Vagina (tissue), 2 donors: ENCODE results near the gene CAPN14. TPM values are rescaled to one million over a fixed set of nuclear protein-coding genes. Genes with fewer than 3 reads are reported as not detected.

ENCODE experiments used
- DNase-seq, 2 donors: peaks; one replicate each; pipeline ENCODE4 v3.0.0-alpha.2; 2017; ENCODE audit errors: extremely low spot score in 2 of 2
- H3K27ac ChIP-seq: fragments of 200-600 bp; sonication (generic); one replicate; pipeline ENCODE4 v1.5.1; 2019
- H3K27me3 ChIP-seq: fragments of 200-600 bp; sonication (generic); one replicate; pipeline ENCODE4 v1.5.1; 2019
- H3K36me3 ChIP-seq, 2 donors: fragments of 200-600 bp; sonication (generic); one replicate each; pipeline ENCODE4 v1.5.1; 2017 to 2019
- H3K4me1 ChIP-seq: fragments of 200-600 bp; sonication (generic); one replicate; pipeline ENCODE4 v1.5.1; 2019
- H3K4me3 ChIP-seq, 2 donors: fragments of 200-600 bp; sonication (generic); 1 replicate in 1 of 2; 2 replicates in 1 of 2; pipeline ENCODE4 v1.5.1; 2016 to 2019
- H3K9me3 ChIP-seq: fragments of 200-600 bp; sonication (generic); one replicate; pipeline ENCODE4 v1.5.1; 2019
- CTCF ChIP-seq, 3 experiments: fragments of 450-650 bp in 2 of 3; fragments of 200-600 bp in 1 of 3; sonication (generic) in 1 of 3; IDR thresholded peaks; one replicate each; pipeline ENCODE4 v1.5.1; 2017 to 2019; ENCODE audit warnings: antibody characterized with exemption in 3 of 3, mild to moderate bottlenecking in 2 of 3, moderate library complexity in 2 of 3
- POLR2A ChIP-seq, 2 donors: fragments of 450-650 bp; IDR thresholded peaks; one replicate each; pipeline ENCODE4 v1.6.1; 2017; ENCODE audit warnings: antibody characterized with exemption in 2 of 2, mild to moderate bottlenecking in 2 of 2, moderate library complexity in 2 of 2
- POLR2AphosphoS5 ChIP-seq, 2 donors: sonication (generic); formaldehyde crosslinking; IDR thresholded peaks; one replicate each; pipeline ENCODE4 v1.9.0; 2017; ENCODE audit warnings: antibody characterized with exemption in 2 of 2, mild to moderate bottlenecking in 2 of 2, low read depth in 1 of 2; ENCODE audit not compliant: insufficient read depth in 1 of 2
- intact Hi-C: fragments of 100-400 bp; cut with DNase I; formaldehyde crosslinking; loops from one replicate; pipeline ENCODE4 v1.15.1; 2023
- total RNA-seq: library from RNA; depleted of rRNA; stranded (reverse); fragments of >200 nt; gene quantifications from one replicate; pipeline ENCODE4 v1.2.3, GENCODE V29; 2016

Gene CAPN14
- total RNA-seq, 1 donor from 2014 or later: 4.7 TPM

- intact Hi-C loops: no loop called here
- Histone ChIP-seq H3K4me3 (no peak overlapping the region), H3K27me3 (no peaks in the 10 kb centered on the region), H3K9me3 (no peaks in the 10 kb centered on the region), H3K36me3 (peaks cover 0 to 6% of the 10 kb centered on the region in 2 donors), H3K4me1 (peaks cover 29% of the 10 kb centered on the region), H3K27ac (no peak overlapping the region)
- TF ChIP-seq CTCF (IDR thresholded peaks at IDR 0.05): no peak
- no peak for TF ChIP-seq POLR2AphosphoS5 (IDR thresholded peaks at IDR 0.05; ENCODE audit: insufficient read depth in 1 of 2, low read depth in 1 of 2)
- no peak for TF ChIP-seq POLR2A (IDR thresholded peaks at IDR 0.05)
- DNase-seq: no peak
Measured at GRCh38 chr2:31243053-31243452, 25.7 kb upstream of the CAPN14 start.

DNA sequence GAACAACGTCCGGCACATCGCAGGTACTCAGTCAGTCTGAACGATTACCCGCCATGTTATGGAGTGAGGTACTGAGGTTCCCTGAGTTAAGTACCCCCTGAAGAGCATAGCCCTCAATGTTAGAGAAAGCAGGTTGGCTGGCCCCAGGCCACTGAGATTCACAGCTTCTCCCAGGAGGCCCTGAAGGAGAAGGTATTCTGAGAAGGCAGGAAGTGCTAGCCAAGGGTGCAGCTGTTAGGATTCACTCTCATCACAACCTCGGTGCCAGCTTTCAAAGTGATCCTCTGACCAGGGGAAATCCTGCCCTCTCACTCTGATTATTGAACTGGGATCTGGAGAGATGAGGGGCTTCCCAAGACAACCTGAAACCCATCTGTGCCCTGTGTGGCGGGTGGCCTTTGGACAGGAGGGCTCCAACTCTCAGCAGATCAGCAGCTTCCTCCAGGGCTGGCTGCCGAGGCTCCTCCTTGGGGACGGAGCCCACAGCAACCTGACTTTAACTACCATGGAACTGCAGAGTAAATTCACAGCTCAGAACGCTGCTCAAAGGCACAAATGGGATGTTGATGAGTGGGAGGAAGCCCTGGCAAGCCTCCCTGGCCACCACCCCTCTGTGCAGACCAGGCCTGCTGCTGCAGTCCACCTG lies 24.4 kb upstream of the CAPN14 start:
- no peak overlapping the region for H3K4me3 ChIP-seq
- no peaks in the 10 kb centered on the region for H3K36me3 ChIP-seq
- H3K4me1 ChIP-seq: peaks cover 30% of the 10 kb centered on the region
- intact Hi-C loops: no loop called here
- H3K27me3 ChIP-seq: no peaks in the 10 kb centered on the region
- H3K27ac ChIP-seq: no peak overlapping the region
- no peaks in the 10 kb centered on the region for H3K9me3 ChIP-seq
- peak in 1 of 2 donors; percentile 74 for DNase-seq
- TF ChIP-seq POLR2AphosphoS5 (IDR thresholded peaks at IDR 0.05; ENCODE audit: insufficient read depth in 1 of 2, low read depth in 1 of 2) (no peak), POLR2A (IDR thresholded peaks at IDR 0.05) (no peak), CTCF (IDR thresholded peaks at IDR 0.05) (no peak)

GRCh38 chr2:31240381-31241365 lies 23.4 kb upstream of the CAPN14 start:
- no peak overlapping the region for H3K4me3 ChIP-seq
- no peaks in the 10 kb centered on the region for H3K9me3 ChIP-seq
- intact Hi-C loops: no loop called here
- peak in 1 of 2 donors; percentile 71 for DNase-seq
- TF ChIP-seq POLR2AphosphoS5 (IDR thresholded peaks at IDR 0.05; ENCODE audit: insufficient read depth in 1 of 2, low read depth in 1 of 2): no peak
- no peak for TF ChIP-seq CTCF (IDR thresholded peaks at IDR 0.05)
- no peak for TF ChIP-seq POLR2A (IDR thresholded peaks at IDR 0.05)
- H3K36me3 ChIP-seq: no peaks in the 10 kb centered on the region
- H3K27ac ChIP-seq: peak overlapping the region; percentile 33
- H3K27me3 ChIP-seq: no peaks in the 10 kb centered on the region
- peaks cover 38% of the 10 kb centered on the region for H3K4me1 ChIP-seq

GRCh38 chr2:31239593-31240177 lies 22.4 kb upstream of the CAPN14 start:
- peak; percentile 72 to 88 for DNase-seq
- no peaks in the 10 kb centered on the region for H3K27me3 ChIP-seq
- H3K4me1 ChIP-seq: peaks cover 46% of the 10 kb centered on the region
- TF ChIP-seq POLR2A (IDR thresholded peaks at IDR 0.05) (no peak), POLR2AphosphoS5 (IDR thresholded peaks at IDR 0.05; ENCODE audit: insufficient read depth in 1 of 2, low read depth in 1 of 2) (peak; percentile 33 to 52)
- H3K36me3 ChIP-seq: no peaks in the 10 kb centered on the region
- peak overlapping the region; percentile 33 for H3K27ac ChIP-seq
- no peak overlapping the region for H3K4me3 ChIP-seq
- no peaks in the 10 kb centered on the region for H3K9me3 ChIP-seq
- intact Hi-C loops: no loop called here

DNA sequence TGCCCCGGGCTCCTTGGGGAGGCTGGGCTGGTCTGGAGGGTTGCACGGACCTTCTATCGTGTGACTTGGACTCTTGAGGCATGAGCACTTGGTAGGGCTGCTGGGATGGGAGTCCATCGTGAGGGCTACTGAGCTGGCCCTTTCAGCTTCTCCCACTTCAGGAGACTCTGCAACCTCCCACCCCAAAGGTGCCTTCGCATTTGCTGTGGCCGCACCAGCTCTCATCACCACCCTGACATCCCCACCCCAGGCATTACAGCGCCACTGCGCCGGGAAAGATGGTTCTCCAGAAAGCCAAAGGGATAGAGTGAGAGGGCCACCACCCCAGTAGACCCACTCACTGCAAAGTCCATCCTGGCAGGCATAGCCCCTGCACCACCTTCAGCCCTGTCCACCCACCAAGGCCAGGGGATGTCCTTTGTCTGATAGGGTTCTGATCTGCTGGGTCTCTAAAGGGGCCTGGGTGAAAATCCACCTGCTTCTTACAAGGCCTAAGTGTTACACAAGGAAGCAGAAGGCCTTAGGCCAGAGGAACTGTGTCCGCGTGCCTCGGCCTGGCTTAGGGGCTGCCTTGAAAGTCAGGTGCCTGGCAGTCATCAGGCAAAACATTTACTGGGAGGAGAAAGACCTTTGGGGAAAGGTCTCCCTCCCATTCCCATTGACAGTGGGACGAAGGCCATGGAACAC lies 21.7 kb upstream of the CAPN14 start:
- Histone ChIP-seq H3K27ac (peak overlapping the region; percentile 27), H3K4me1 (peaks cover 51% of the 10 kb centered on the region), H3K36me3 (no peaks in the 10 kb centered on the region), H3K4me3 (no peak overlapping the region), H3K9me3 (no peaks in the 10 kb centered on the region), H3K27me3 (no peaks in the 10 kb centered on the region)
- peak in 1 of 2 donors; percentile 79 for DNase-seq
- no peak for TF ChIP-seq POLR2AphosphoS5 (IDR thresholded peaks at IDR 0.05; ENCODE audit: insufficient read depth in 1 of 2, low read depth in 1 of 2)
- TF ChIP-seq POLR2A (IDR thresholded peaks at IDR 0.05): no peak
- no peak for TF ChIP-seq CTCF (IDR thresholded peaks at IDR 0.05)
- intact Hi-C loops: no loop called here
